ENCODE measurements around the gene KIF16B.
"Not testable (repeated sequence)": the region's sequence is repeated elsewhere in the genome, so short reads cannot be mapped to it uniquely, and the experiment has no call there.

Gene KIF16B

GRCh38 chr20:16595376-16595775, 22.1 kb upstream of the KIF16B start:
- no peak for DNase-seq (ENCODE audit: low read depth)

GRCh38 chr20:16590041-16590633, 16.9 kb upstream of the KIF16B start:
- DNase-seq (ENCODE audit: low read depth): no peak

GRCh38 chr20:16589623-16590022, 16.4 kb upstream of the KIF16B start:
- no peak for DNase-seq (ENCODE audit: low read depth)

- no peak for DNase-seq (ENCODE audit: low read depth)
Measured at GRCh38 chr20:16588241-16588640, 15.0 kb upstream of the KIF16B start.

- DNase-seq (ENCODE audit: low read depth): no peak
Measured at GRCh38 chr20:16587066-16587465, 13.8 kb upstream of the KIF16B start.

GRCh38 chr20:16583474-16583873, 10.2 kb upstream of the KIF16B start:
- no peak for DNase-seq (ENCODE audit: low read depth)

- no peak for DNase-seq (ENCODE audit: low read depth)
Measured at GRCh38 chr20:16581241-16581640, 8.0 kb upstream of the KIF16B start.

- no peak for DNase-seq (ENCODE audit: low read depth)
Measured at GRCh38 chr20:16580620-16581019, 7.4 kb upstream of the KIF16B start.

- no peak for DNase-seq (ENCODE audit: low read depth)
Measured at GRCh38 chr20:16580147-16580546, 6.9 kb upstream of the KIF16B start.

- no peak for DNase-seq (ENCODE audit: low read depth)
Measured at GRCh38 chr20:16576219-16576618, 3.0 kb upstream of the KIF16B start.

GRCh38 chr20:16575390-16576140, 2.3 kb upstream of the KIF16B start:
- no peak for DNase-seq (ENCODE audit: low read depth)

- peak; percentile 76 for DNase-seq (ENCODE audit: low read depth)
Measured at GRCh38 chr20:16574656-16575355, 1.6 kb upstream of the KIF16B start.

GRCh38 chr20:16571333-16571732, 1.9 kb downstream of the KIF16B start:
- no peak for DNase-seq (ENCODE audit: low read depth)

- DNase-seq (ENCODE audit: low read depth): no peak
Measured at GRCh38 chr20:16569246-16570153, 3.7 kb downstream of the KIF16B start.

GRCh38 chr20:16566080-16566479, 7.2 kb downstream of the KIF16B start:
- no peak for DNase-seq (ENCODE audit: low read depth)

GRCh38 chr20:16564079-16564478, 9.2 kb downstream of the KIF16B start:
- not testable (repeated sequence) for DNase-seq (ENCODE audit: low read depth)

GRCh38 chr20:16563066-16563806, 10.0 kb downstream of the KIF16B start:
- DNase-seq (ENCODE audit: low read depth): no peak

- no peak for DNase-seq (ENCODE audit: low read depth)
Measured at GRCh38 chr20:16562259-16562658, 11.0 kb downstream of the KIF16B start.

GRCh38 chr20:16560661-16561060, 12.6 kb downstream of the KIF16B start:
- DNase-seq (ENCODE audit: low read depth): no peak

GRCh38 chr20:16560216-16560615, 13.0 kb downstream of the KIF16B start:
- no peak for DNase-seq (ENCODE audit: low read depth)

- no peak for DNase-seq (ENCODE audit: low read depth)
Measured at GRCh38 chr20:16556301-16556700, 16.9 kb downstream of the KIF16B start.
